ENCODE results near the gene BANP.
"Not testable (repeated sequence)": the region's sequence is repeated elsewhere in the genome, so short reads cannot be mapped to it uniquely, and the experiment has no call there.

BANP gene

GRCh38 chr16:88119881-88120751 lies 168.9 kb downstream of the BANP start:
- not testable (repeated sequence) for H3K9ac ChIP-seq; H4K20me1 ChIP-seq (ENCODE audit: insufficient read depth); H3K4me3 ChIP-seq (IDR thresholded peaks at IDR 0.05; ENCODE audit: insufficient read depth, low read depth, low read length); H3K4me1 ChIP-seq (ENCODE audit: low read depth, poor library complexity, severe bottlenecking); H3K27ac ChIP-seq; H3K79me2 ChIP-seq (ENCODE audit: insufficient read depth, low read depth); H2AFZ ChIP-seq (ENCODE audit: low read depth); H3K4me2 ChIP-seq; H3K36me3 ChIP-seq (ENCODE audit: insufficient read depth)
- H3K27me3 ChIP-seq (ENCODE audit: insufficient read depth, low read depth) = peaks cover 30% of the 10 kb centered on the region; the same call in 1 of the 2 replicates

- peaks cover 29% of the 10 kb centered on the region; the same call in 1 of the 2 replicates for H3K27me3 ChIP-seq (ENCODE audit: insufficient read depth, low read depth)
- H3K4me3 ChIP-seq (IDR thresholded peaks at IDR 0.05; ENCODE audit: insufficient read depth, low read depth, low read length) = no peak overlapping the region
- H4K20me1 ChIP-seq (ENCODE audit: insufficient read depth) = no peaks in the 10 kb centered on the region
- no peak overlapping the region for H3K9ac ChIP-seq
- H3K4me1 ChIP-seq (ENCODE audit: low read depth, poor library complexity, severe bottlenecking) = no peaks in the 10 kb centered on the region
- no peak overlapping the region for H3K27ac ChIP-seq
- no peak overlapping the region for H3K4me2 ChIP-seq
- no peaks in the 10 kb centered on the region for H3K79me2 ChIP-seq (ENCODE audit: insufficient read depth, low read depth)
- H3K36me3 ChIP-seq (ENCODE audit: insufficient read depth) = no peaks in the 10 kb centered on the region
- H2AFZ ChIP-seq (ENCODE audit: low read depth) = no peak overlapping the region
- TF ChIP-seq CTCF (conservative IDR thresholded peaks at IDR 0.05; ENCODE audit: low read depth, low read length) = no peak
Measured at GRCh38 chr16:88120812-88121211, 169.6 kb downstream of the BANP start.

- H3K27me3 ChIP-seq (ENCODE audit: insufficient read depth, low read depth) = peaks cover 25% of the 10 kb centered on the region; the same call in 1 of the 2 replicates
- not testable (repeated sequence) for H4K20me1 ChIP-seq (ENCODE audit: insufficient read depth); H3K27ac ChIP-seq; H3K36me3 ChIP-seq (ENCODE audit: insufficient read depth); H2AFZ ChIP-seq (ENCODE audit: low read depth); H3K4me3 ChIP-seq (IDR thresholded peaks at IDR 0.05; ENCODE audit: insufficient read depth, low read depth, low read length); H3K4me1 ChIP-seq (ENCODE audit: low read depth, poor library complexity, severe bottlenecking); H3K9ac ChIP-seq; H3K79me2 ChIP-seq (ENCODE audit: insufficient read depth, low read depth); H3K4me2 ChIP-seq
Measured at GRCh38 chr16:88121391-88121790, 170.2 kb downstream of the BANP start.

- no peak overlapping the region for H3K4me2 ChIP-seq
- no peak overlapping the region for H3K4me3 ChIP-seq (IDR thresholded peaks at IDR 0.05; ENCODE audit: insufficient read depth, low read depth, low read length)
Measured at GRCh38 chr16:88121886-88122580, 170.8 kb downstream of the BANP start.

More at GRCh38 chr16:88121886-88122580, 170.8 kb downstream of the BANP start:
- Histone ChIP-seq H4K20me1 (ENCODE audit: insufficient read depth) (no peaks in the 10 kb centered on the region), H3K36me3 (ENCODE audit: insufficient read depth) (no peaks in the 10 kb centered on the region), H3K27me3 (ENCODE audit: insufficient read depth, low read depth) (peaks cover 25% of the 10 kb centered on the region; the same call in 1 of the 2 replicates), H3K79me2 (ENCODE audit: insufficient read depth, low read depth) (no peaks in the 10 kb centered on the region), H2AFZ (ENCODE audit: low read depth) (no peak overlapping the region), H3K9ac (no peak overlapping the region), H3K27ac (no peak overlapping the region), H3K4me1 (ENCODE audit: low read depth, poor library complexity, severe bottlenecking) (no peaks in the 10 kb centered on the region)
- TF ChIP-seq CTCF (conservative IDR thresholded peaks at IDR 0.05; ENCODE audit: low read depth, low read length) = no peak

Measured in KMS-11 (cell line).